Mucosa of descending colon (tissue), 3 donors: Measurements from ENCODE around the gene SEMA3B. TPM values are rescaled to one million over a fixed set of nuclear protein-coding genes. Genes with fewer than 3 reads are reported as not detected.
"Not testable (repeated sequence)": the region's sequence is repeated elsewhere in the genome, so short reads cannot be mapped to it uniquely, and the experiment has no call there.

Experiments used
- ATAC-seq: fragments of 200-7000 bp; cut with Tn5 transposase; one replicate; pipeline ENCODE4 v1.9.1; 2020; ENCODE audit warnings: mild to moderate bottlenecking, moderate library complexity
- DNase-seq, 3 donors: peaks; one replicate each; pipeline ENCODE4 v3.0.0-alpha.2; 2020
- H3K36me3 ChIP-seq: fragments of 200-600 bp; one replicate; pipeline ENCODE4 v1.8.0; 2021; ENCODE audit warnings: low read depth, mild to moderate bottlenecking
- H3K4me1 ChIP-seq: fragments of 200-600 bp; one replicate; pipeline ENCODE4 v1.8.0; 2021; ENCODE audit warnings: low read depth, mild to moderate bottlenecking
- H3K4me3 ChIP-seq: fragments of 200-600 bp; one replicate; pipeline ENCODE4 v1.8.0; 2021; ENCODE audit warnings: mild to moderate bottlenecking
- H3K9me3 ChIP-seq: fragments of 200-600 bp; one replicate; pipeline ENCODE4 v1.8.0; 2021; ENCODE audit warnings: mild to moderate bottlenecking
- intact Hi-C, 2 donors: fragments of 100-400 bp; cut with DNase I in 1 of 2; cut with micrococcal nuclease in 1 of 2; formaldehyde crosslinking; loops; one replicate each; pipeline versions ENCODE4 v1.11.0 to v1.11.1; 2022; cut with DNase I, micrococcal nuclease
- total RNA-seq, 3 donors: library from RNA; stranded (reverse); fragmentation: NEBNext Ultra II Directional in 2 of 3; extraction: Animal tissue kit (Norgen Biotek cat#: 25700) in 2 of 3; gene quantifications; one replicate each; pipeline versions ENCODE4 v1.2.1 to v1.2.4, GENCODE V29; 2021 to 2023
- TF ChIP-seq, protein P1 (sequence below): fragments of 200-600 bp; IDR thresholded peaks from one replicate; pipeline ENCODE4 v1.8.0; 2022; ENCODE audit warnings: antibody characterized with exemption, mild to moderate bottlenecking
- donor health status: DM: no; HTN: no; CAD: no; lungs with moderate emphysema.
- donor health status: DM: no; HTN: no; CAD: no.
- donor health status: DM: no; HTN: yes; CAD: no.

The SEMA3B gene
- total RNA-seq, 3 donors from 2014 or later = 42.0 to 129 (median 59.2) TPM

DNA sequence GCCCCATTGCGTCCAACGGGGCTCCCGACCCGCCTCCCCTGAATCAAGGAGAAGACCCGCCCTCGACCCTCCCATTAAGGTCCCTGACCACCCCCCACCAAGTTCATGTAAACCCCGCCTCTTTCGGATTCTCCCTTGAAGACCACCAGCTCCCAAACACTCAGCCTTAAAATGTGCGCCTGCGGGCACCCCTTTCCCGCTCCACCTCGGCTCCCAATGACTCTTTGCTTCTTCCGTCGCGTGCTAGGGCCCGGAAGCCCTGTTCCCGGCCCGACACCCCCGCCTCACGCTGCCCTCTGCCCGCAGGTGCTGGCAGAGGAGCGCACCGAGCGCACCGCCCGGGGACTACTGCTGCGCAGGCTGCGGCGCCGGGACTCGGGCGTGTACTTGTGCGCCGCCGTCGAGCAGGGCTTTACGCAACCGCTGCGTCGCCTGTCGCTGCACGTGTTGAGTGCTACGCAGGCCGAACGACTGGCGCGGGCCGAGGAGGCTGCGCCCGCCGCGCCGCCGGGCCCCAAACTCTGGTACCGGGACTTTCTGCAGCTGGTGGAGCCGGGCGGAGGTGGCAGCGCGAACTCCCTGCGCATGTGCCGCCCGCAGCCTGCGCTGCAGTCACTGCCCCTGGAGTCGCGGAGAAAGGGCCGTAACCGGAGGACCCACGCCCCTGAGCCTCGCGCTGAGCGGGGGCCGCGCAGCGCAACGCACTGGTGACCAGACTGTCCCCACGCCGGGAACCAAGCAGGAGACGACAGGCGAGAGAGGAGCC, 7.2 kb downstream of the SEMA3B start:
- ATAC-seq (no peak), DNase-seq (no peak)
- intact Hi-C loops = loop anchor here (10.0 kb wide), 2 partner anchors 51 to 81 kb away; partner anchors contain the start of gene GNAT1 (in 2 of the 2)
- Histone ChIP-seq H3K9me3 (no peaks in the 10 kb centered on the region), H3K4me3 (no peak overlapping the region), H3K36me3 (no peaks in the 10 kb centered on the region), H3K4me1 (peaks cover 21% of the 10 kb centered on the region)
- TF ChIP-seq, protein P1, sequence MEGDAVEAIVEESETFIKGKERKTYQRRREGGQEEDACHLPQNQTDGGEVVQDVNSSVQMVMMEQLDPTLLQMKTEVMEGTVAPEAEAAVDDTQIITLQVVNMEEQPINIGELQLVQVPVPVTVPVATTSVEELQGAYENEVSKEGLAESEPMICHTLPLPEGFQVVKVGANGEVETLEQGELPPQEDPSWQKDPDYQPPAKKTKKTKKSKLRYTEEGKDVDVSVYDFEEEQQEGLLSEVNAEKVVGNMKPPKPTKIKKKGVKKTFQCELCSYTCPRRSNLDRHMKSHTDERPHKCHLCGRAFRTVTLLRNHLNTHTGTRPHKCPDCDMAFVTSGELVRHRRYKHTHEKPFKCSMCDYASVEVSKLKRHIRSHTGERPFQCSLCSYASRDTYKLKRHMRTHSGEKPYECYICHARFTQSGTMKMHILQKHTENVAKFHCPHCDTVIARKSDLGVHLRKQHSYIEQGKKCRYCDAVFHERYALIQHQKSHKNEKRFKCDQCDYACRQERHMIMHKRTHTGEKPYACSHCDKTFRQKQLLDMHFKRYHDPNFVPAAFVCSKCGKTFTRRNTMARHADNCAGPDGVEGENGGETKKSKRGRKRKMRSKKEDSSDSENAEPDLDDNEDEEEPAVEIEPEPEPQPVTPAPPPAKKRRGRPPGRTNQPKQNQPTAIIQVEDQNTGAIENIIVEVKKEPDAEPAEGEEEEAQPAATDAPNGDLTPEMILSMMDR = no peak

DNA sequence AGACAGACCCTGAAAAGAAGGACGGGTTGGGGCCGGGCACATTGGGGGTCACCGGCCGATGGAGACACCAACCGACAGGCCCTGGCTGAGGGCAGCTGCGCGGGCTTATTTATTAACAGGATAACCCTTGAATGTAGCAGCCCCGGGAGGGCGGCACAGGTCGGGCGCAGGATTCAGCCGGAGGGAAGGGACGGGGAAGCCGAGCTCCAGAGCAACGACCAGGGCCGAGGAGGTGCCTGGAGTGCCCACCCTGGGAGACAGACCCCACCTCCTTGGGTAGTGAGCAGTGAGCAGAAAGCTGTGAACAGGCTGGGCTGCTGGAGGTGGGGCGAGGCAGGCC, 7.8 kb downstream of the SEMA3B start:
- Histone ChIP-seq H3K36me3 (no peaks in the 10 kb centered on the region), H3K4me1 (peaks cover 15% of the 10 kb centered on the region), H3K9me3 (no peaks in the 10 kb centered on the region), H3K4me3 (no peak overlapping the region)
- intact Hi-C loops = loop anchor here (10.0 kb wide), 2 partner anchors 52 to 82 kb away; partner anchors contain the start of gene GNAT1 (in 2 of the 2)
- no peak for ATAC-seq
- DNase-seq = no peak
- TF ChIP-seq, protein P1 = no peak

DNA sequence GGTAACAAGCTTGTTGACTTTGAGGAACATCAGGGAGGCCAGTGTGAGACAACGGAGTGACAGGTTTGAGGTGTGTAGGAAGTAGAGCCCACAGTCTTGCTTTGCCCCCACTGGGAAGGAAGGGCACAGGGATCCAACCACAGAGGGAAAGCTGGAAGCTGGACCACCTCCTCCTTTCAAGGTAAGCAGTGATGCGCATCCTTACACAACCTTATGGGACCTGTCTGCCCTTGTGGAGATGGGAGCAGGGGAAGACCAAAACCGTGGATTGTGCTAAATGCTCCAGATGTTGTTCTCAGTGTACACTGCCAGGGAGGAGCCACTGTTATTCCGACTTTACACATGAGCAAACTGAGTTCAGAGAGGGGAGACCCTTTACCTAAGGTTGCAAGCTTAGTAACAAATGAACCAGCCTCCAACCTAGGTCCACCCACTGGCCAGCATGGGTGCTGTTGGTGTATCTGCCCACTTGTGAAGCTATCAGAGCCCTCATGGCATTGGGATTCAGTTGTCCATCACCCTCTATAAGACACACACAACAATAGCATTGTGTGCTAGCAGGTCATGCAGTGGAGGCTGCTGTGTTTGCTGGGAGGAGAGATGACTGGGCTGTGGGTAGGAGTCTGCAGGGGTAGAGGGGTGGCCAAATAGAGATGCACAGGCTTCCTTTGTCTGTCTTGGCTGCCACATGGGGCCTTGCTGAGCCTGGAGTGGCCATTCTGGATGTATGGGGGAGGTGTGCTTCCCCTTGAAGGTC, 9.4 kb downstream of the SEMA3B start:
- DNase-seq = no peak
- Histone ChIP-seq H3K4me1 (peaks cover 8% of the 10 kb centered on the region), H3K36me3 (no peaks in the 10 kb centered on the region), H3K4me3 (no peak overlapping the region), H3K9me3 (no peaks in the 10 kb centered on the region)
- intact Hi-C loops = loop anchor here (10.0 kb wide), 2 partner anchors 54 to 84 kb away; partner anchors contain the start of gene GNAT1 (in 2 of the 2)
- no peak for ATAC-seq
- TF ChIP-seq, protein P1 = no peak

GRCh38 chr3:50278880-50279224, 9.9 kb downstream of the SEMA3B start, which contains the start of gene LSMEM2:
TSS of gene LSMEM2 (plus strand) at chr3:50279087. CDS start at chr3:50279114, 27 bp downstream.
- no peak for DNase-seq
- ATAC-seq = no peak
- intact Hi-C loops = loop anchor here (10.0 kb wide), 2 partner anchors 54 to 84 kb away; partner anchors contain the start of gene GNAT1 (in 2 of the 2)

GRCh38 chr3:50279255-50280016, 10.5 kb downstream of the SEMA3B start:
- Histone ChIP-seq H3K4me3 (no peak overlapping the region), H3K9me3 (no peaks in the 10 kb centered on the region), H3K4me1 (peaks cover 2% of the 10 kb centered on the region), H3K36me3 (no peaks in the 10 kb centered on the region)
- intact Hi-C loops = loop anchor here (10.0 kb wide), 2 partner anchors 55 to 85 kb away; partner anchors contain the start of gene GNAT1 (in 2 of the 2)
- DNase-seq = no peak
- TF ChIP-seq, protein P1 = no peak
- no peak for ATAC-seq

More at GRCh38 chr3:50278880-50279224, 9.9 kb downstream of the SEMA3B start, which contains the start of gene LSMEM2:
- peaks cover 3% of the 10 kb centered on the region for H3K4me1 ChIP-seq
- no peaks in the 10 kb centered on the region for H3K36me3 ChIP-seq
- no peaks in the 10 kb centered on the region for H3K9me3 ChIP-seq
- TF ChIP-seq, protein P1 = no peak
- no peak within 1 kb of the TSS for H3K4me3 ChIP-seq

- H3K36me3 ChIP-seq, H3K9me3 ChIP-seq, DNase-seq, H3K4me1 ChIP-seq, ATAC-seq, H3K4me3 ChIP-seq, intact Hi-C loops: not testable (repeated sequence)
Measured at GRCh38 chr3:50284121-50284520, 15.2 kb downstream of the SEMA3B start.
